NCI-H446 treated with DMSO at 0.1 percent for 48 hours (cell line): ENCODE data around the gene SNRPD3.
"Not testable (repeated sequence)": the region's sequence is repeated elsewhere in the genome, so short reads cannot be mapped to it uniquely, and the experiment has no call there.

Experiments
- DNase-seq: peaks from one replicate; lab custom pipeline; 2025; lab: John Stamatoyannopoulos, UW

Gene SNRPD3

DNA sequence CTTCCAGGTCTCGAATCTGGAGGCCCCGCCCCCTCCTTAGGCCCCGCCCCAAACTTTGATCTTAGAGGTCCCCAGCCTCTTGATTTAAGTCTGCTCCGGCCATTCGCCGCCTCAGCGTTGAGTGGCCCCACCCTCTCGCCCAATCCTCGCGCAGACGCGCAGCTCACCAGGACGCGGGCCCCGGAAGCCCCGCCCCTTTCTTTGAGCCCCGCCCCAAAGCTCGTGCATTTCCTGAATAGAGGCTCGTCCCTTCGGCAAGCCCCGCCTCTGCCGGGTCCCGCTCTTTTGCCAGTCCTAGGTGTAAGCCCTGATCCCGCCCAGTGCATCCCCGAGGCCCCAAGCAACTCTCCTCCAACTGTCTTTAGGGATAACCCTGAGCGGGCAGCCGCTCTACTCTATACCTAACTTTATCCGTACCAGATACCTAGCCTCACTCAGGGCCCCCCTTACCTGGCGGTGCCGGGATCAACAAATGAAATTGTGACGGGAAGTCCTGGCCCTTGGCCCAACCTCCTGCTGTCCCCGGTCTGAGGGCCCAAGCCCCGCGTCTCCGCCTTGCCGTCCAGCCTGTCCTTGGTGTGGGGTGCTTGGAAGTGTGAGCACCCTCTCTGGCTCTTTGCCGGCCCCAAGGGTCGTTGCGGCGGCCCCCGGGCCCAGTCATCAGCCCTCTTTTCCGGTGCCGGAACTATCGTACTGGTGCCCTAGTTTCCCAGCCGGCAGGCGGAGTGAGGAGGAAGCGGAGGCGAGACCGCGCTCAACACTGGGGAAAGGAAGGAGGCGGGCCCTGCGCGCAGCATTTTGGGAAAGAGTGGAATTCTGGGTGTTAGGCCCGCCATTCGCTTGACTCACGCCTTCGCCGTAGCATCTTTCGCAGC is at the start of gene SNRPD3:
SNRPD3 (plus strand) TSS at position 835 of the 875 bp plus-strand sequence. CDS start 1,676 bp downstream, outside the sequence.
- DNase-seq: peak; percentile 97

DNA sequence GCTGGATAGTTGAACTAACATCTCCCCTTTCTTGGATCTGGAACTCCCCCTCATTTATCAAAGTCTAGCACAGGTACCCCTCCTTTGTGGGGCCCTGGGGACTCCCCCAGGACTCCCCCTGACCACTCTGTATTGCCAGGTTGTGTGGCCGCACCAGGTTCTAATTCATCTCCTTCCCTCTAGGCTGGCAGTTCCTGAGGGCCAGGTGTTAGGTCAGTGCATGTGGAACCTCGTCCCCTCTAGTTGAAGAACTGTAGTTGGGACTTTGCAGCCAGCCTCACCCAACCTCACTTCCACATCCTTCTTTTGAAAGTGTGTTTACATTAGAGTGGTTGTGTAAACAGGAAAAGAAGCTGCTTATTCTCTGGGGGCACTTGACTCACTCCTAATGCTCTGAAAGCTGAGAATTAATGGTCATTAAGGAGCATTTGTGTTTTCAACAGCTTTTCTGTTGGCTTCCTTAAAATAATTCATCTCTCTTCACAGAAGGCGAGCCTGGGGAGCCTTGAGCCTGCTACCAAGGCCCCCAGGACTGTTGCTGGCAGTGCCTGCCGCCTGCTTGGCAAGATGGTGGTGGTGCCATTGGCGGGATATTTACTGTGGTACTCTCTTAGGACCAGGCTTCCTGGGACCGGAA is 48.9 kb upstream of the SNRPD3 start:
- DNase-seq: no peak

- DNase-seq: no peak
Observed at GRCh38 chr22:24507716-24508115, 48.1 kb upstream of the SNRPD3 start.

GRCh38 chr22:24510637-24511625 is 44.9 kb upstream of the SNRPD3 start:
- DNase-seq: no peak

DNA sequence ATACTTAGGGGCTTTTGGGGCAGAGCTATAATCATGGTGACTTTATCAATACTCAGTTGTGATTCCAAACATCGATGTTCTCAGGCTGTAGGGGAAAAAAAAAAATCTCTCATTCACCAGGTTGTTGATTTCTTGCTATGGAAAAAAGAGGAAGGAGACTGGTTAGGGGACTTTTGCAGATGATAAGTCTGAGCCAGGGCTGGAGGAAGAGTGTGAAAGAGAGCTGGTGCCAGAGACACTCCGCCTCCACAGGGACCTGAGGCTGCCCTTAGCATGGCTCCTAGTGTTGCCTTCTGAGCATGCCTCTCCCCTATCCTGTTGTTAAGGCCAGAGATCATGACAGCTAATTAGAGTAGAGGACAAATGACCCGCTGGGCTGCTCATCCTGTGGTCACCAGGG is 43.8 kb upstream of the SNRPD3 start:
- DNase-seq: no peak

DNA sequence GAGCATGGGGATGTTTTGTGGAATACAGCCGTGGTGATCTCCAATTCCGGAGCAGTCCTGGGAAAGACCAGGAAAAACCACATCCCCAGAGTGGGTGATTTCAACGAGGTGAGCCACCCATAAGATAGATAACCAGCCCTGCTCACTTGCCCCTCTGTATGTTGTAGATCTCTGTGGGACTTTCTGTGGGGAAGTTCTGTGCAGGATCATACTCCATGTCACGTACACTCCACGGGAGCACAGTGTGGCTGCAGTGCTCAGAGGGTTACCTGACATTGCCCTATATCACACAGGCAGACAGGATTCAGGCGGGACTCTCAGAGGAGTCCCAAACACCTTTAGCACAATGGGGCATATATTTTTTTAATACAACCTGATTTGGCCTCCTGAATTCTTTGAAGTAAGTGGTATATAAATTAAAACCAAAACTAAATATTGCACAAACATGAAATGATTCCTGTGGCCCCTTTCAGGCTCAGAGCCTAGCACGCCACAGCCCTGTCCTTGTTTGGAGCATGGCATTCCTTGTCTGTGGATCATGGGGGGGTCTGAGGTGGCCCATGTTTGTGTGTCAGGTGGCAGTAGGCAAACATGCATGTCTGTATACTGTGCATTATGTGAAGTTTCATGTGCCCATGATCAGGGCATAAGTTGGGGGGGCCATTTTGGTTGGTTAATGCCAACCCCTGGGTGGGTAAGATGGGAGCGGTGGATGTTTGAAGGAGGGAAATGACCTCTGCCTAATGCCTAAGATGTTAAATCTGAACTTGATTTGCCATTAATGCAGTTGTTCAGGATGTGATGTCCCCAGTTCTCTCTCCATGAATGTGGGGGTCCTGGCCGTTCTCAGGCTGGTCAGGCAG is 42.2 kb upstream of the SNRPD3 start:
- no peak for DNase-seq

GRCh38 chr22:24514241-24515026 is 41.4 kb upstream of the SNRPD3 start:
- no peak for DNase-seq

GRCh38 chr22:24515027-24515338 is 40.8 kb upstream of the SNRPD3 start:
- DNase-seq: no peak

GRCh38 chr22:24516301-24516737 is 39.5 kb upstream of the SNRPD3 start:
- no peak for DNase-seq

DNA sequence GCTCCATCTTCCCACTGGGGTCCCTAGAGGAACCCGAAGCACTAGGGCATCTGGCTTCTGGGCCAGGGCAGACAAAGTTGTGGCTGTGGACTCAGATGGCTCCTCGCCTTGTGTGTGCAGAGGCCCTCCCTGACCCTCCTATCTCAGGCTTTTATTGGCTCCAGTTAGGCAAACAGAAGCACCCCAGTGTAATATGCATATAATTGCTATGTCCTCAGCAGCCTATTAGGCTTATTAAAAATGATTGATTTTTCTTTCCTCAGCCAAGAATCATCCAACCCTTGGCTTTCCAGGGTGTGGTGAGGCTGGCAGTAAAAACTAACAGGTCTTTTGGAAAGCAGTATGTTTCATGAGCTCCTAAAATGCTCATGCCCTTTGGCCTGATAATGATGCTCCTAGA is 38.4 kb upstream of the SNRPD3 start:
- DNase-seq: peak; percentile 29

- DNase-seq: no peak
Observed at GRCh38 chr22:24518228-24518627, 37.6 kb upstream of the SNRPD3 start.

- no peak for DNase-seq
Observed at GRCh38 chr22:24518771-24519485, 36.9 kb upstream of the SNRPD3 start.

DNA sequence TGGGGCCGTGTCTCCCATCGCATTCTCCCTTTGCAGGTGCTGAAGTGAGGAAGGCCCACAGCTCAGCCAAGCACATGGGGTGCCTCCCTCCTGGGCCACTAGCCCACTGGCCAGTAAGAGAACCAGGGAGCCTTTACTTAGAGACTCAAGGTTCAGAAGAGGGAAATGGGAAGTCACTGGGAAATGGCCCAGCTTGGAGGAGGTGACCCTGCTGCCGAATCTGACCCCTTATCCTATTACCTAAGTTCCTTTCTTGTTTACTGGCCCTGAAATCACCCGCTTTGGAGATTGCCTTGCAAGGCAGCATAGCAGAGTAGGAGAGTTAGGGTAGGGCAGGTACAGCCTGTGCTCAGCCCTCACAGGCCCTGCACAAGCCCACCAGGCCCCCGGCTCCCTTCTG is 36.3 kb upstream of the SNRPD3 start:
- DNase-seq: no peak

DNA sequence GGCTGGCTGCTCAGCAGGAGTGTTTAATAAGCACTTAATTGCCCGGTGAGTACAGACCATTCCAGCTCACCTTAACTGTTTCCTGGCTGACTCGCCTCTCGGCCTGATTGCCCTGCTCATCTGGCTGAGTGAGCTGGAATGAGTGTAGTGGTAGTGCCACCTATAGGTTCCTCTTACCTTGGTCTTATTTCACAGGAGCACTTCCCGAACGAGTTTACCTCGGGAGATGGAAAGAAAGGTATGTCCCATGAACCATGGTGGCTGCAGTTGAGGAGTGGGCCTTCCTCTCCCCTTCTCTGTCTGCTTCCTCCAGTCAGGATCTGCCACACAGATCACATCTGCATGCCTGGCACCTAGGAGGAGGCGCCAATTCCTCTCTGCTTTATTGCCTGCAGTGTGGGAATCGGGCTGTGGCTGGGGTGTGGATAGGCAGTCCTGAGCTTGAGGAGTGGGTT is 34.0 kb upstream of the SNRPD3 start:
- DNase-seq: peak; percentile 36

GRCh38 chr22:24523873-24524272 is 31.9 kb upstream of the SNRPD3 start:
- no peak for DNase-seq

GRCh38 chr22:24525416-24526037 is 30.3 kb upstream of the SNRPD3 start:
- DNase-seq: no peak

DNA sequence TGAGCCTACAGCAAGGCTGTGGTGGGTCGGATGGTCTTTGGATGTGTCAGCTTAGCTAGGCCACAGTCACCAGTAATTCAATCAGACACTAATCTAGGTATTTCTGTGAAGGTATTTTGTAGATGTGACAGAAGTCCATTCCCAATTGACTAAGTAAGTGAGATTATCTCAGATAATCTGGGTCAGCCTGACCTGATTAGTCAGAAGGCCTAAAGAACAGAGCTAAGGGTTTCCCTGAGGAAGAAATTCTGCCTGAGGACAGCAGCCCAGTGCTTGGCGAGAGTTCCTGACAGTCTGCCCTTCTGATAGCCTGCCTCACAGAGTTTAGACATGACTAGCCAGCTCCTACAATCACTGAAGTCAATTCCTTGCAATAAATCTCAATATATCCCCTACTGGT is 29.6 kb upstream of the SNRPD3 start:
- DNase-seq: no peak

DNA sequence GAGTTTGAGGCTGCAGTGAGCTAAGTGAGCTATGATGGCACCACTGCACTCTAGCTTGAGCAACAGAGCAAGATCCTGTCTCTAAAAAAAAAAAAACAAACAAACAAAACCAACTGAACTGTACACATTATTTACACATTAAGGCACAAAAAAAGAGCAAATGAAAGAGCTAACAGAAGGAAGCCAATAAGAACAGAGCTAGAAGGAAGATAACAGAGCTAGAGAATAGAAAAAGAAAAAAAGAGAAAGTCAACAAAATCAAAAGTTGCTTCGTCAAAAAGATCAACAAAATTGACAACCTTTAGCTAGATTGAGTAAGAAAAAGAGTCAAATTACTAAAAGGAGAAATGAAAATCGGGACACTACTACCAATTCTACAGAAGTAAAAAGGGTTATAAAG is 25.9 kb upstream of the SNRPD3 start:
- DNase-seq: no peak

GRCh38 chr22:24530968-24531367 is 24.8 kb upstream of the SNRPD3 start:
- not testable (repeated sequence) for DNase-seq
